NB4 (cell line): Measurements from ENCODE around the gene ZCCHC3.

Experiments used
- DNase-seq: peaks from one replicate; pipeline ENCODE4 v3.0.0; 2010; ENCODE audit warnings: low read depth
- H3K4me3 ChIP-seq: one replicate; pipeline ENCODE4 v1.5.1; 2011; ENCODE audit warnings: mild to moderate bottlenecking, low read depth, low read length, moderate library complexity
- CTCF ChIP-seq: IDR thresholded peaks from one replicate; pipeline ENCODE4 v1.5.1; 2012; ENCODE audit warnings: low read depth, low read length
- MAX ChIP-seq: IDR thresholded peaks from 2 replicates; pipeline ENCODE4 v1.6.1; 2011; ENCODE audit warnings: low read depth, low read length
- MYC ChIP-seq: IDR thresholded peaks from 2 replicates; pipeline ENCODE4 v1.6.1; 2011; ENCODE audit warnings: low read depth, low read length
- POLR2A ChIP-seq: IDR thresholded peaks from 2 replicates; pipeline ENCODE4 v1.6.1; 2011; ENCODE audit warnings: mild to moderate bottlenecking; ENCODE audit not compliant: insufficient read length; ENCODE audit errors: extremely low read depth

Gene ZCCHC3

DNA sequence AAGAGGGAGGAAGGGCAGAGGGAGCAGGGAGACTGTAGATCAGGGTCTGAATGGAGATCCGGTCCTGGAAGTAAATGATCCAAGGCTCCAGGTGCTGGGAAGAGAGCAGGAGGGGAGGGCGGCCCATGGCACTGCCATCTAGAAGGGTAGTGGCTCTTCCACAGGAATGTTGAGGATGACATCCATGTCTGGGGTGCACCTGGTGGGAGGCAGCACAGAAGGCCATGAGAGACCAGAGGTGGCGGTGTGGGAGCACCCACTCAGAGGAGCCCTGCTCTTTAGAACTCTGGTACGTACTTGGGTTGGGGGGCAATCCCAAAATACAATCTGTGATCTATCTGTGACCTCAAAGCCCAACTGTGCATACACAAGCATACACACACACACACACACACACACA is 26.3 kb upstream of the ZCCHC3 start:
- H3K4me3 ChIP-seq = no peak overlapping the region
- TF ChIP-seq POLR2A (no peak), MYC (no peak), CTCF (no peak), MAX (no peak)
- no peak for DNase-seq

- DNase-seq = no peak
- no peak for TF ChIP-seq MAX
- TF ChIP-seq MYC = no peak
- TF ChIP-seq CTCF = no peak
- no peak for TF ChIP-seq POLR2A
- H3K4me3 ChIP-seq = no peak overlapping the region
Observed at GRCh38 chr20:271528-271927, 25.8 kb upstream of the ZCCHC3 start.

DNA sequence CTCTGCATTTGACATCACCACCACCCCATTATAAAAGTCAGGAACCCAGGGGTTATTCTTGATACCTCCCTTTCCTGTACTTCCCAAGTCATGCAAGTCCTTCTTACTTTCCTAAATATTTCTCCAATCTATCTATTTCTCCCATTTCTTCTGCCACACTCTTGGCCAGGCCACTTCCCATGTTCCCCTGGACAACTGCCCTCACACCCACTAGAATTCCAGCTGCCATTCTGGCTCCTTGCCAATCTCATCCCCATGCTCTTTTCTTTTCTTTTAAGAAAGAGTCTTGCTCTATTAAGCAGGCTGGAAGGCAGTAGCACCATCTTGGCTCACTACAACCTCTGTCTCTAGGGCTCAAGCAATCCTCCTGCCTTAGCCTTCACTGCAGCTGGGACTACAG is 24.7 kb upstream of the ZCCHC3 start:
- TF ChIP-seq MAX (no peak), MYC (no peak), CTCF (no peak), POLR2A (no peak)
- no peak for DNase-seq
- H3K4me3 ChIP-seq = no peak overlapping the region

DNA sequence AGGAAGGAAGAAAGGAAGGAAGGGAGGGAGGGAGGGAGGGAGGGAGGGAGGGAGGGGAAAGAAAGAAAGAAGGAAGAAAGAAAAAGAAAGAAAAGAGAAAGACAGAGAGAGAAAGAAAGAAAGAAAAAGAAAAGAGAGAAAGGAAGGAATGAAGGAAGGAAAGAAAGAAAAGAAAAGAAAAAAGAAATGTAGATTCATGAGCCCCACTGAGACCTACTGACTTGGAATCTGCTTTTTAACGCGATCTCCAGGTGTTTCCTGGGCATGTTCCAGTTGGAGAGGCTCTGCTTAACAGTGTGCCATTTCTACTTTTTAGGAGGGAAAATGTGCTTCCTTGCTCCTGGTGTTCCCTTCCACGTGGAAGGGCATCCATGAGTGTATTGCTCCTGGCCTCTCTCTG is 23.5 kb upstream of the ZCCHC3 start:
- no peak for DNase-seq
- no peak overlapping the region for H3K4me3 ChIP-seq
- TF ChIP-seq POLR2A = no peak
- no peak for TF ChIP-seq MYC
- no peak for TF ChIP-seq MAX
- no peak for TF ChIP-seq CTCF

- DNase-seq = no peak
- no peak overlapping the region for H3K4me3 ChIP-seq
Observed at GRCh38 chr20:275791-276190, 21.6 kb upstream of the ZCCHC3 start.

More at GRCh38 chr20:275791-276190, 21.6 kb upstream of the ZCCHC3 start:
- TF ChIP-seq MYC = no peak
- TF ChIP-seq MAX = no peak
- no peak for TF ChIP-seq POLR2A
- no peak for TF ChIP-seq CTCF
